NCI-H2171 (cell line): ENCODE measurements around the gene BCLAF1.
A peak's percentile ranks its signal among the peaks of the same experiment; 100 is the strongest.

Experiments used
- DNase-seq: peaks from one replicate; lab custom pipeline; 2025; lab: John Stamatoyannopoulos, UW

BCLAF1 gene, protein sequence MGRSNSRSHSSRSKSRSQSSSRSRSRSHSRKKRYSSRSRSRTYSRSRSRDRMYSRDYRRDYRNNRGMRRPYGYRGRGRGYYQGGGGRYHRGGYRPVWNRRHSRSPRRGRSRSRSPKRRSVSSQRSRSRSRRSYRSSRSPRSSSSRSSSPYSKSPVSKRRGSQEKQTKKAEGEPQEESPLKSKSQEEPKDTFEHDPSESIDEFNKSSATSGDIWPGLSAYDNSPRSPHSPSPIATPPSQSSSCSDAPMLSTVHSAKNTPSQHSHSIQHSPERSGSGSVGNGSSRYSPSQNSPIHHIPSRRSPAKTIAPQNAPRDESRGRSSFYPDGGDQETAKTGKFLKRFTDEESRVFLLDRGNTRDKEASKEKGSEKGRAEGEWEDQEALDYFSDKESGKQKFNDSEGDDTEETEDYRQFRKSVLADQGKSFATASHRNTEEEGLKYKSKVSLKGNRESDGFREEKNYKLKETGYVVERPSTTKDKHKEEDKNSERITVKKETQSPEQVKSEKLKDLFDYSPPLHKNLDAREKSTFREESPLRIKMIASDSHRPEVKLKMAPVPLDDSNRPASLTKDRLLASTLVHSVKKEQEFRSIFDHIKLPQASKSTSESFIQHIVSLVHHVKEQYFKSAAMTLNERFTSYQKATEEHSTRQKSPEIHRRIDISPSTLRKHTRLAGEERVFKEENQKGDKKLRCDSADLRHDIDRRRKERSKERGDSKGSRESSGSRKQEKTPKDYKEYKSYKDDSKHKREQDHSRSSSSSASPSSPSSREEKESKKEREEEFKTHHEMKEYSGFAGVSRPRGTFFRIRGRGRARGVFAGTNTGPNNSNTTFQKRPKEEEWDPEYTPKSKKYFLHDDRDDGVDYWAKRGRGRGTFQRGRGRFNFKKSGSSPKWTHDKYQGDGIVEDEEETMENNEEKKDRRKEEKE

DNA sequence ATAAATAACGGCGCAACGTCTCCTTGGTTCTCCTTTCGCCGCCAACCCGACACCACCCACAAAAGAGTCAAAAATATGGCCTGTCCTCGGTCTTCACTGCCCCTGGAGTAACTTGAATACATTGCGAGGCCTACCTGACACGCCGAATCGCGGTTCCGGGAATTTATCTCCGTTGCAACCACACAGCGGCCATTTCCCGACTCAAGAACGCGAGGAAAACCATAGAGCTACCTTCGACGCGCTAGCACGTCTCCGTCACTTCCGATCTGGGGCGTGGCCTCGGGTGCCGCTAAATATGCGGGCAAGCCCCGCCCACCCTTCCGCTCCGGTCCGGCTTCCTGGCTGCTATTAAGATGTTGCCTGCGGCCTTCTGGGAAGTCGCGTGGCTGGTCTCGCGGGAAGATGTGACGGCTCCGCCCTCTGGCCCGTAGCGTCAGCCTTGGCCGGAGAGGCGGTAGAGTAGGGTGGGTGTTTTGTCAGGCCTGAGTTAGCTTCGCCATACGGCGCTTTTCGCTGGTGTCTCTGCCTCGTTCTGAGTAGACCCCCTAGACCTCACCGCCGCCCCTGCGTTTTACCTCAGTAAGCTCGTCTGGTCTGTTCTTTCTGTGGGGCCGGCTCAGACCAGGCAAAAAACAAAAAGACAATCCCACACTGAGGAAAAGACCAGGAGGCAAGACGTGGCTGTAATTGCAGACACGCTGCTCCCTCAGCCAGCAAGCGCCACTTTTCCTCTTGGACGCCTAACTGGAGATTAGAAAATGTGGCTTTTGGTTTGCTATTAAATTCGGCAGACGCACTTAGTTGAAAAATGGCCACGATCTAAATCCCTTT, at the start of gene BCLAF1:
TSS of gene BCLAF1 (minus strand) at position 268 of the 831 bp plus-strand sequence. CDS start 9,980 bp downstream, outside the sequence.
- DNase-seq: peak; percentile 97

DNA sequence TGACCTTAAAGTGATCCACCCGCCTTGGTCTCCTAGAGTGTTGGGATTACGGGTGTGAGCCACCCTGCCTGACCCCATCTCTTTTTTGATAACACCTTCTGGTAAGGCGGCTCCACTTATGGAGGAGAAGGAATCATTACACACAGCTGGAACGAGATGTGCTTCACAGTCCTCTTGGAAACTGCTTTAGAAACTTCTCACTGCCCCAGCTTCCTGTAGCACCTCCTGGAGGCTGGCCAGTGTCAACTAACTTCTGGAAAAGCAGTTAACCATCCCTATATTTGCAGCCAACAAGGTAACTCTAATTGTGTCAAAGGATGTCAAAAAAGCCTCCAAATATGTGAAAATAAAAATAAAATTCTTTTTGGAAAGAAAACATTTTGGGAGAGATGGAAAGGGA, 48.8 kb upstream of the BCLAF1 start:
- no peak for DNase-seq

DNA sequence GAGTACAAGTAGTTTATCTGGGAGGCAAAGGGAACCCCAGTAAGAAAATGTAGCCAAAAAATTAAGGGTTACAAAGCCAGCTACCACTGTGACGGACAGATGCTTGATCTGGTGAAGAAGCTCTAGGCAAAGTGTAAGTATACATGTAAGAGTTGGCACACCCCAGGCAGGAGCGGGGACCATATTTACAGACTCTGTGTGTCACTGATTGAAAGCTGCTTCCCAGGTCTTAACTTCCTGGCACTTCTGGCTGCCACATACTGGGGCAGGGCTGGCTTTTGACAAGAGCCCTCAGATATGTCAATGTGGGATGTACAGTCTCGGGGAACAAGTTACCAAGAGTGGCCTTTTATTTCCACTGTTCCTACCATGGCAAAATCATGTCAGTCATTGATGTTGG, 48.0 kb upstream of the BCLAF1 start:
- no peak for DNase-seq

DNA sequence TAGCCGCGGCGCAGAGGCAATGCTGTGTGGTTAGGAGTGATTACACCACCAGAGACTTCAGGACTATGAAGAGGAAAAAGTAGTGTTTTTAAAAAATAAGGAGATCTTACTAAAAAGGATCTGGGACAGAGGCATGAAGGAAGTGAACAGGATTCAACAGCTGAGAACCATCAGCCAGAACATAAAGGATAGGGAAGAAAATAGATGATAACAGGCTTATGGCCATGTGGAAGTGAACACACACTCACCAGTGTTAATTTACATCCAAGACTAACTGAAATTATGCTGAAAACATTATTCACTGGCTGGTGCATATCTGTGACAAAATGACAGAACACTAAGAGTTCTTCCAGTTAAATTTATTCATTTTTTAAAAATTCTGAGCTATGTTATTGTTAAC, 47.5 kb upstream of the BCLAF1 start:
- no peak for DNase-seq

DNA sequence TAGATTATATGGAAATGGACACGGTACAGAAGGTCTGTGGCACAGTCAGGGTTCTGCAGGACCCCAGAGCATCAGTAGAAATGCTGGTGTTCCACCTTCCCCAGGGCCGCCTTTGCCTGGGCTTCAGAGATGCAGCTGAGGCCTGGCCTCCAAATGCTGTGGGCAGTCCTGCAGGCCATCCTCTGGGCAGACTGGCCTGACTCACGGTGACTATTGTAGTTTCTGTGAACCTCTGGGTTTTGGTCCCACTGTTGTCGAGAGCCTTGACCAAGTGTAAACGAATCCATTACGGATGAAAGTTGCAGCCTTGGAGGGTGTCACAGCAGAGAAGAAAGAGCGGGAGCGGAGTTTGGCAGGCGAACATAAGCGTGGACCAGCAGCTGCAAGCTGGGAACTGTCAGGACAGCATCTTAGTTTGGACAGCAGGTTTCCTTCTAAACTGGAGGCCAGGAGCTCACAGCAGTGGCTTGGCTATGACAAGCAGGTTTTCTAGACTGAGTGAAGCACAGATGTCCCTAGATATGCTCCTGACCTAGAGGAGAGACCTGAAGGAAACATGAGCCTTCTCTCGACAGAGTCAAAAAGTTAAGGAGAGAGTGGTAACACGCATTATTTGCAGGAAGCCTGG, 46.2 kb upstream of the BCLAF1 start:
- DNase-seq: no peak

DNA sequence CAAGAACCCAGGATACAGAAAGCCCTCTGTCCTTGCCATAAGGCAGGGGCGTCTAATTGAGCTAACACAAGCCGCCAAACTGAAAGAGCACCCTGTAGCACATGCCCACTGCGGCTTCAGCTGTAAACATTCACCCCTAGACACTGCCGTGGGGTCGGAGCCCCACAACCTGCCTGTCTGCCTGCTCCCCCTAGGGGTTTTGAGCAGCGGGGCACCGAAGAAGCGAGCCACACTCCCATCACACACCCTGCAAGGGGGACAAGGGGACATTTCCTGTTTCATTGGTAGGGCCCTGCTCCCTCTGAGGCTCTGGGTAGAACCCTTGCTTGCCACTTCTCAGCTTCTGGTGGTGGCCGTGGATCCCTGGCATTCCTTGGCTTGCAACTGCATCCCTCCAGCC, 45.2 kb upstream of the BCLAF1 start:
- DNase-seq: no peak

DNA sequence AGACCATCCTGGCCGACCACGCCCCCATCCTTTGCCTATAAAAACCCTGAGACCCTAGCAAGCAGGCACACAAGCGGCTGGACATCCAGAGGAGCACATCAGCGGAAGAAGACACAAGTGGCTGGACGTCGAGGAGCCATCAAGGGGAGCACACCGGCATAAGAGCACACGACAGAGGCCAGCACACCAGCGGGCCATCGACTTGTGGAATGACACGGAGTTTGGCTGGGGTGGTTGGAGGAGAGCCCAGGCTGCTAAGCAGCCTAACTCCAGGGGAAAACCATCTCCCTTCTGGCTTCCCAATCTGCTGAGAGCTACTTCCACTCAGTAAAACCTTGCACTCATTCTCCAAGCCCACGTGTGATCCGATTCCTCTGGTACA, 44.8 kb upstream of the BCLAF1 start:
- DNase-seq: no peak

DNA sequence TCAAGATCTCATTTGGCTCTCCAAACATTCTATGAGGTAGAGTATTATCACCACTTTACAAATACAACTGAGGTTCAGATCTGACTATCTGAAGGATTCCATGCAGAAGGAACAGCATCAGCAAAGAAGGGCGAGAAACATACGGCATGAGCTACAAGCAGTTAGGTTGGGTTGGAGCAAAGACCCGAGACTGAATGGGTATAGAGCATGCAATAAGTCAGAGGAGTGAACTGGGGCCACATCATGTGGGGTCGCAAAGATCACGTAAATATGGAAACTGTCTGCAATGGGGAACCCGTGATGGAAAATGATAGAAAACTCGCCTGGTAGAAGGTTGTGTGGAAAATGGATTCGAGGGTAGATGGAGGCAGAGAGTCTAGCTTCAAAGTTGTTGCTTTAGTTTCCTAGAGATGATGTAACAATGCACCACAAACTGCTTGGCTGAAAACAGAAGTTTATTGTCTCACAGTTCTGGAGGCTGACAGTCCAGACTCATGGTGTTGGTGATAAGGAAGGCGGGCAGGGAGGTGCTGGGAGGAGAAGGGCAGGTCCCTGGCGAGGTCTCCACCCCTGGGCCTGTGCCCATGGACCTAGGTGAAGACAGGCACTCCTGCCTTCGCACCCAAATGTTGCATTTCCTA, 44.3 kb upstream of the BCLAF1 start:
- no peak for DNase-seq

DNA sequence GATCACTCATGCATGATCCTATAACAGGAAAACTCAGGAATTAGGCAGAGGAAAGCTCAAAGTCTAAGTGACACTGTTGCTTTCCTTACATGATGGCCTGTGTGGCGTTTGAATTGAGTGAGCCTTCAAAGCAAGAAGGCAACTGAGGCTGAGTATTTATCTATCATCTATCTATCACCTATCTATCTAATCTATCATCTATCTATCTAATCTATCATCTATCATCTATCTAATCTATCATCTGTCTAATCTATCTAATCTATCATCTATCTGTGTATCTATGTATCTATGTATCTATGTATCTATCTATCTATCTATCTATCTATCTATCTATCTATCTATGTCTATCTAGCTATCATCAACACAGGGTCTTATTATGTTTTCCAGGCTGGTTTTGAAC, 41.8 kb upstream of the BCLAF1 start:
- DNase-seq: no peak

DNA sequence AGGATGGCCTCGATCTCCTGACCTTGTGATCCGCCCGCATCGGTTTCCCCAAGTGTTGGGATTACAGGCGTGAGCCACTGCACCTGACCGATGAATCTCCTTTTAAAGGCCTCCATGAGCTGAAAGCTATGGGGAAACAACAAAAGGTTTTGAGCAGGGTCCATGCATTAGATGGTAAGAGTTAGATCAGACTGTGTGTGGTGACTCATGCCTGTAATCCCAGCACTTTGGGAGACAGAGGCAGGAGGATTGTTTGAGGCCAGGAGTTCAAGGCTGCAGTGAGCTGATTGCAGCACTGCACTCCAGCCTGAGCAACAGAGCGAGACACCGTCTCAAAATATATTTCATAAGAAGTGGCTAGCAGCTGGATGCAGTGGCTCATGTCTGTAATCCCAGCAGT, 41.0 kb upstream of the BCLAF1 start:
- no peak for DNase-seq

DNA sequence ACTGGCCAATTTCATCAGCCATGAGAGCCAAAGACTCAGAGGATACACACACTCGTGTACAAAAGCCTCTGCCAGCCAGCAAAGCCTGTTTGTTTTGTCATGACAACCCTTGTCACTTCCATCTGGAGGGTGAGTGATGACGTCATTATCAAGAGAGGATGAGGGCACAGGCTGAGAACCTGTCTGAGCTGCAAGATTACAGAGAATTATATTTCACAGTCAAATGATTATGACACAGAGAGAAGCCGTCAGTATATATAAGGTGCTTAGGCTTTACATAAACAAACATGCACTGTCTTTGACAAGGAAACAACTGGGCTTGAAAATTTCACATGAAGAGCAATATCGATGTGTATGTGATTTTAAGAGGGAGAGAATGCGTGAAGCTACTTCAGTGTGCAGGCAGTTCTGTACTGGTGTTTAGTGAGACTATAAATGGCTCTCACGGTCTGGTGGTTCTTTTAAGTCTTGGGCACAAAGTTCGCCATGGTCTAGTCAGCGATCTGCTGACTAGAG, 36.5 kb upstream of the BCLAF1 start:
- DNase-seq: no peak

DNA sequence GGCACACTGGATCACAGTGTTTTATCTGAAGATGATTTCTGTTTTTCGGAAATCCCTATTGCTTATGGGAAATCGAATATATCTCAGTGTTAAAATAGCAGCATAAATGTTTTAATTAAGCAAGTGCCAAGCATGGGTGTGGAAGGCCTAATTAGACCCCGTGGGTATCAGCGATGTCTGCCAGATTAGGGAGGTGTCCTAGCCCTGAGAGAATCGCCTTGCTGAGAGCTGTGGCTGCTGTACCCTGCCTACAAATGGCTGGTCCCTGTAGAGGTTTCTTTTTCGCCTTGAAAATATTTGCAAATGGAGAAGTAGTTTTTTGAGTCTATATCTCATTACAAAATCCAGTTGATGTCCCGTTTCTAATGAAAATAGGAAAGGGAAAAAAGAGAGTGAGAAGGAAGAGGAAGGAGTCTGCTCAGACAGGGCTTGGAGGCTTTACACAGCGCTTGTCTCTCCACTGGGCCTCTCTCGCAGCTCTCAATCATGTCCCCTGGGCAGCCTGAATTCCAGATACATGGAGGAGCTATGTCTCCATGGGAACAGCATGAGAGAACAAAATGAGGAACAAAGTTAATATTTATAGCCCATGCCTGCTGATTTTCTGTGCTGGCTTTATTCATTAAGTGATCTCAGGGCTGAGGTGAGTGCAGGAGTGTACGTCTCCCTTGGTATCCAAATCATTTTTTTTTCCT, 35.2 kb upstream of the BCLAF1 start:
- no peak for DNase-seq

DNA sequence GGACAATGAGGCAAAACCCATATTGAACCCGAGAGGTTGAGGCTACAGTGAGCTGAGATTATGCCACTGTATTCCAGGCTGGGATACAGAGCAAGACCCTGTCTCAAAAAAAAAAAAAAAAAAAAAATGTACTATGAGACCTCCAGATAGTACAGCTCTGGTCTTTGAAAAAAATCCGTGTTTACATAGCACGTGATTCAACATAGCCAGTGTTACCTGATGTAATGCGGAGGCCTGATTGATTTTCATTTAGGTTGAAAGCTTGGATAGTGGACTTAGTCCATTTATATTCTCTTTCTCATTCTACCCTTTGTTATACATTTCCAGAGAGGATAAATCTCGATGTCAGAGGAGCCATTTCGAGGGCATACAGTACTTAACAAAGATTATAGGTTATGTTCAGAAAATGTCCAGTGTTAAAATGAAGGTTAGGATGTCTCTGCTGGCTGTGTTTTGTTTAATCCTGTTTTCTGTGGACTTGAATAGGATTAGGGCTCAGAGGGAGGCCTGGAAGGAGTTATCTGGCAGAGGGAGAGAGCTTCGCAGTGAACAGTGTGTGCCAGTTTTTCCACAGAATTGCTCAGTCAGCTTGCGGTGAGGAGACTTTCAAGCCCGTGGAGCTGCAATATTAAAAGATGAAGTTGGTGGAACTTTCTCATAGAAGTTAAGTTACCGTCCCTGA, 33.9 kb upstream of the BCLAF1 start:
- no peak for DNase-seq

DNA sequence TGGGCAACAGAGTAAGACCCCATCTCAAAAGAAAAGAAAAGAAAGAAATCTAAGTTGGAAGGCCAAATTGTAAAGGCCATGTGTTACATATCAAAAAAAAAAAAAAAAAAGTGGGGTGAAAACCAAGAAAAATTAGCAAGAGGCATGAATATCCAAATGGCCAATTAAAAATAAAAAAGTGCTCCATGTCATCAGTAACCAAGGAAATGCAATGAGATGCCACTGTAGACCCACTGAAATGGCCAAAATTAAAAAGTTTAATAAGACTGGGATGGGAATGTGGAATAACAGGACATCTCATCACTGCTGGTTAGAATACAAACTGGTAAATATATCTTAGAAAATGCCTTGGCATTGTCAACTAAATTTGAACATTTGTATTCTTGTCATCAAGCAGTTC, 30.1 kb upstream of the BCLAF1 start:
- DNase-seq: no peak

DNA sequence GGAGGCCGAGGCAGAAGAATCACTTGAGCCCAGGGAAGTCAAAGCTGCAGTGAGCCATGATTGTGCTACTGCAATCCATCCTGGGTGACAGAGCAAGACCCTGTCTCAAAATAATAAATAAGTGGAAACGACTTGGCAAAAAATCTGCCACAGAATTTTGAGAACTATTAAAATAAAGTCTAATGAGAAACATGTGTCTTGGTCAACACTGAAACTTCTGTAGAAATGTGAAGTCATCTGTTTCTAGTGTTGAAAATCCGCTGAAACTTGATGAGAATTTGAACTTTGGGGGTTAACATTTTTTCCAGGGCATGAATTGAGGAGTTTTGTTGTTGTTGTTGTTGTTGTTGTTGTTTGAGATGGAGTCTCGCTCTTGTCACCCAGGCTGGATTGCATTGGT, 29.0 kb upstream of the BCLAF1 start:
- DNase-seq: no peak

DNA sequence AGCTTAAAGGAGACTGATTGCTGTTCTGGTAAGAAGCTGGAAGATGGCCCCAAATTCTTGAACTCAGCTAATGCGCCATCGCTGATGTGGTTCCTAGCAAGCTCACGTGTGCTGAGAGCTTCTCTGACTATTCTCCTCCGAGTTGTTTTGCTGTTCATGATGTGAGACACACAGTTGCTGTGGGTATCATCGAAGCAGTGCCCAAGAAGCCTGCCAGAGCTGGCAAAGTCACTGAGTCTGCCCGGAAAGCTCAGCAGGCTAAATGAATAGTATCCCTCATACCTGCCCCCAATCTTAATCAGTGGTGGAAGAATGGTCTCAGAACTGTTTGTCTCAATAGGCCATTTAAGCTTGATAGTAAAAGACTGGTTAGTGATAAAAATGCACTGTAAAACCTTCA, 28.3 kb upstream of the BCLAF1 start:
- DNase-seq: no peak

DNA sequence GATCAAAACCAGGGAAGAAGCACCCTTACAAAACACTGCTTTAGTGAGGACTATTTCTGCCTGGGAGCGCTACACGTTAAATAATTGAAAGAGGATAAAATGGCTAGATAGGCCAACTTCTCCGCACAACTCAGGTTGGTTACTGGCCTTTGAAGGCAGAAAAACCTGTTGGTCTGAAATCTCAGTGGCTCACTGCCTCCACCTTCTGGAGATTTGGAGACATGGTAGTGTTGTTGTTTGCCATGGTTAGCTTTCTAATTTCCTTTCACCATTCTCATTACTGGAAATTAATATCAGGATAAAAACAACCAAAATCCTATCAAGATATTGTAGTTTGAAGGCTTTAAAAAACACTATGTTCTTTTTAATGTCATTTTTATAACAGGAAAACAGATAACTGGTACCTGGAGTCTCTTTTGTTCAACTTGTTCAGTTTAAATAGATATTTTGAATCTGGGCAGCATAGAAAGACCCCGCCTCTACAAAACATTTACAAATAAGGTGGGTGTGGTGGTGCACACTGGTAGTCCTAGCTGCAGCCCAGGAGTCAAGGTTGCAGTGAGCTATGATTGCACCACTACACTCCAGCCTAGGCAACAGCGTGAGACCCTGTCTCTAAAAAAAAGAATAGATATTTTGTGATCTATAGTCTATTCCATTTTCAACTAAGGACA, 27.5 kb upstream of the BCLAF1 start:
- DNase-seq: peak; percentile 50

DNA sequence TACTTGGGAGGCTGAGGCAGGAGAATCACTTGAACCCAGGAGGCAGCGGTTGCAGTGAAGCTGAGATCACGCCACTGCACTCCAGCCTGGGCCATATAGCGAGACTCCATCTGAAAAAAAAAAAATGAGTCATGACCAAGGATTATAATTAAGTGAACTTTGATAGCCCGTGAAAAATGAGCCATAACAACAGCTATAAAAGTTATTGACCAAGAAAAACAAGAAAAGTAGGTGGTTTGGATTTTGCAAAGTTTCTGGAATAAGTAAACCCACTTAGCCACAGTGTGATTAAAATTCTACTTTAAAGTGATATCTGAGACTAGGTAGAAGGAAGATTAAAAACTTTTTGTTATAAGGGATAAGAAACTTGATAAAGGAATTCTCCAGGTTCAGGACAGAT, 25.9 kb upstream of the BCLAF1 start:
- DNase-seq: no peak

DNA sequence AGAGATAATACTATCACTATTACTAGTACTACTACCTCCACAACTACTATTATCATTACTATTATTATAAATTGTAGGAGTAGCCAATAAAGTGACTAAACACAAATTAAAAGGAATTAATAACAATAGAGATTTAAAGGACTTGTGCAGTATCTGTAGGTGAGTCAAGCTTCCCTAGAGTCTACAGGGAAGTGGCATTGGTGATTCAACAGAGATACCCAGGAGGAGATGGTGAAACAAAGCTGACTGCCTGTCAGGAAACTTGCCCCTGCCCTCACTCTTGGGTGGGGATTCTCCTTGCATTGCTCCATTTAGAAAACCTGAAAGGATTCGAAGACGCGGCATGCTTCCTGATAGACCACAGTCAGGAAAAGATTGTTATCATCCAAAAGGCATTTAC, 23.3 kb upstream of the BCLAF1 start:
- no peak for DNase-seq
